Liver (tissue), 9 donors: Measurements from ENCODE around the gene SLC44A2. TPM values are rescaled to one million over a fixed set of nuclear protein-coding genes. Genes with fewer than 3 reads are reported as not detected.

ENCODE experiments used
- DNase-seq: peaks from one replicate; pipeline ENCODE4 v3.0.0-alpha.2; 2017; ENCODE audit warnings: low spot score
- H3K27ac ChIP-seq, 2 donors: one replicate each; pipeline ENCODE4 v1.7.0; 2013; ENCODE audit warnings: inconsistent platforms in 2 of 2, low read length in 2 of 2, control low read depth in 1 of 2, low read depth in 1 of 2, mild to moderate bottlenecking in 1 of 2
- H3K27me3 ChIP-seq, 4 donors: one replicate each; pipeline versions ENCODE4 v1.6.1 to v1.7.0; 2013; ENCODE audit warnings: low read length in 3 of 4, inconsistent platforms in 1 of 4, mild to moderate bottlenecking in 1 of 4, moderate library complexity in 1 of 4; ENCODE audit not compliant: control insufficient read depth in 4 of 4, insufficient read depth in 4 of 4
- H3K36me3 ChIP-seq, 4 donors: one replicate each; pipeline versions ENCODE4 v1.6.1 to v1.7.0; 2013; ENCODE audit warnings: low read length in 3 of 4, mild to moderate bottlenecking in 3 of 4, low read depth in 1 of 4, moderate library complexity in 1 of 4; ENCODE audit not compliant: control insufficient read depth in 4 of 4, insufficient read depth in 3 of 4
- H3K4me1 ChIP-seq, 4 donors: one replicate each; pipeline versions ENCODE4 v1.6.1 to v1.7.0; 2013; ENCODE audit warnings: low read length in 3 of 4, mild to moderate bottlenecking in 3 of 4, moderate library complexity in 1 of 4; ENCODE audit not compliant: control insufficient read depth in 4 of 4, insufficient read depth in 4 of 4
- H3K4me3 ChIP-seq, 3 donors: one replicate each; pipeline versions ENCODE4 v1.6.1 to v1.7.0; 2013; ENCODE audit warnings: low read length in 3 of 3, control low read depth in 1 of 3, low read depth in 1 of 3, mild to moderate bottlenecking in 1 of 3
- H3K9ac ChIP-seq, 2 donors: one replicate each; pipeline ENCODE4 v1.7.0; 2013; ENCODE audit warnings: low read length in 2 of 2, mild to moderate bottlenecking in 2 of 2, moderate library complexity in 2 of 2, control low read depth in 1 of 2, low read depth in 1 of 2
- H3K9me3 ChIP-seq, 4 donors: one replicate each; pipeline versions ENCODE4 v1.6.1 to v1.7.0; 2013; ENCODE audit warnings: low read length in 3 of 4; ENCODE audit not compliant: control insufficient read depth in 4 of 4
- EGR1 ChIP-seq, 2 donors: IDR thresholded peaks; 2 replicates each; pipeline ENCODE4 v1.6.1; 2016 to 2018; ENCODE audit warnings: antibody characterized with exemption in 2 of 2, low read depth in 2 of 2
- FOXA1 ChIP-seq: IDR thresholded peaks from 2 replicates; pipeline ENCODE4 v1.6.1; 2016; ENCODE audit warnings: antibody characterized with exemption
- FOXA2 ChIP-seq: IDR thresholded peaks from 2 replicates; pipeline ENCODE4 v1.6.1; 2016; ENCODE audit warnings: antibody characterized with exemption
- GABPA ChIP-seq, 2 donors: IDR thresholded peaks in 1 of 2; conservative IDR thresholded peaks in 1 of 2; 2 replicates each; pipeline ENCODE4 v1.6.1; 2016; ENCODE audit warnings: antibody characterized with exemption in 2 of 2, mild to moderate bottlenecking in 1 of 2, moderate library complexity in 1 of 2
- HNF4A ChIP-seq, 2 donors: conservative IDR thresholded peaks; 2 replicates each; pipeline ENCODE4 v1.6.1; 2016; ENCODE audit warnings: antibody characterized with exemption in 2 of 2, mild to moderate bottlenecking in 2 of 2
- HNF4G ChIP-seq: IDR thresholded peaks from 2 replicates; pipeline ENCODE4 v1.6.1; 2016; ENCODE audit warnings: antibody characterized with exemption
- JUND ChIP-seq, 2 donors: IDR thresholded peaks; 2 replicates each; pipeline ENCODE4 v1.6.1; 2016; ENCODE audit warnings: antibody characterized with exemption in 2 of 2
- NR2F2 ChIP-seq: IDR thresholded peaks from 2 replicates; pipeline ENCODE4 v1.6.1; 2016; ENCODE audit warnings: antibody characterized with exemption
- RAD21 ChIP-seq, 2 donors: IDR thresholded peaks; 2 replicates each; pipeline ENCODE4 v1.6.1; 2016; ENCODE audit warnings: antibody characterized with exemption in 2 of 2, mild to moderate bottlenecking in 2 of 2
- RXRA ChIP-seq, 2 donors: IDR thresholded peaks; 2 replicates each; pipeline ENCODE4 v1.6.1; 2017 to 2018; ENCODE audit warnings: antibody characterized with exemption in 2 of 2, mild to moderate bottlenecking in 1 of 2
- SP1 ChIP-seq: IDR thresholded peaks from 2 replicates; pipeline ENCODE4 v1.6.1; 2018; ENCODE audit warnings: antibody characterized with exemption, mild to moderate bottlenecking
- TAF1 ChIP-seq: conservative IDR thresholded peaks from 2 replicates; pipeline ENCODE4 v1.6.1; 2016; ENCODE audit warnings: antibody characterized with exemption, mild to moderate bottlenecking
- YY1 ChIP-seq: IDR thresholded peaks from 2 replicates; pipeline ENCODE4 v1.6.1; 2016; ENCODE audit warnings: antibody characterized with exemption, mild to moderate bottlenecking
- WGBS: extraction: QIAGEN DNeasy Blood & Tissue Kit; methylation state at CpG from one replicate; pipeline ENCODE4 v1.1.7; 2013; 5-methylcytosine and 5-hydroxymethylcytosine counted together
- polyA plus RNA-seq, 2 donors: library from polyadenylated mRNA; stranded (reverse) in 1 of 2; unstranded in 1 of 2; fragments of 200-250 nt in 1 of 2; fragments of >200 nt in 1 of 2; fragmentation: Nextera tagmentation in 1 of 2; extraction: Ambion mirVana in 1 of 2; gene quantifications; one replicate each; pipeline versions ENCODE4 v1.2.1 to v1.2.3, GENCODE V29; 2013 to 2015
- total RNA-seq, 2 donors: library from RNA; depleted of rRNA; stranded (reverse); fragments of >200 nt; gene quantifications; one replicate each; pipeline ENCODE4 v1.2.3, GENCODE V29; 2014
- TF ChIP-seq, protein P1 (sequence below): IDR thresholded peaks from 2 replicates; pipeline ENCODE4 v1.6.1; 2016; ENCODE audit warnings: antibody characterized with exemption, mild to moderate bottlenecking
- TF ChIP-seq, protein P2 (sequence below): fragments of 150-350 bp; IDR thresholded peaks from 2 replicates; pipeline ENCODE4 v1.5.1; 2017; ENCODE audit warnings: improper control_type of control experiment, low read depth, low read length; ENCODE audit not compliant: missing input control
- TF ChIP-seq, protein P3 (sequence below): IDR thresholded peaks from 2 replicates; pipeline ENCODE4 v1.6.1; 2016; ENCODE audit warnings: antibody characterized with exemption
- TF ChIP-seq, protein P4 (sequence below): IDR thresholded peaks from 2 replicates; pipeline ENCODE4 v1.6.1; 2016; ENCODE audit warnings: antibody characterized with exemption
- TF ChIP-seq, protein P5 (sequence below): IDR thresholded peaks from 2 replicates; pipeline ENCODE4 v1.6.1; 2016; ENCODE audit warnings: antibody characterized with exemption
- donor health status: healthy.
- donor health status: healthy.
- donor health status: healthy.
- donor health status: healthy.
- donor health status: healthy.

Gene SLC44A2
- total and polyA plus RNA-seq, 4 donors = 12.0 to 21.6 (median 13.4) TPM

DNA sequence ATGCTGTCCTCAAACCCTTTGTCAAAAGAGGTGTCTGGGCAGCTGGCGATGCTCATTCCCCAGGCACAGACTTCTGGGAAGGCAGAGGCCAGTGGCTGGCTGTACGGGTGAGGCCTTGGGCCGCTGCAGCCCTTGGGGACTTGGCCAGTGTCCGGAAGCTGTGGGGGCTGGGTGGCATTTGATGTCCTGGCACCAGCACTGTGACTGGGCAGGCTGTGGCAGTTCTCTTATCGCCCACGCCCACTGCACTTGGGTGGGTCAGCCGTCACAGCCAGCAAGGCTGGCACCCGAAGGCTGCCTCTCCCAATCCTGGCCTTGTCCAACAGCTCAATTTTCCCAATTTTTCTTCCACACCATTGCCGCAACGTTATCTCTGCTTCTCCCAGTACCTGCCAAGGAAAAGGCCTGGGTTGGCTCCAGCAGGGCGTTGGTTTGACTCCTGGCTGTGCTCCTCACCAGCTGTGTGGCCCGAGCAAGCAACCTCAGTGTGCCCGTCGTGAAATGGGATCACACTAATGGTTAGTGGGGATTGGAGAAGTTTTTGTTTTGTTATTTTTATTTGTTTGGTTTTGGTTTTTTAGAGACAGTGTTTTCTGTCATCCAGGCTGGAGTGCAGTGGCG is 12.7 kb upstream of the SLC44A2 start:
- Histone ChIP-seq H3K4me1 (peaks cover 0 to 2% (median under 1%) of the 10 kb centered on the region in 4 donors), H3K27ac (no peak overlapping the region), H3K9ac (no peak overlapping the region), H3K9me3 (no peaks in the 10 kb centered on the region), H3K4me3 (no peak overlapping the region), H3K27me3 (no peaks in the 10 kb centered on the region), H3K36me3 (no peaks in the 10 kb centered on the region)
- TF ChIP-seq JUND (IDR thresholded peaks at IDR 0.05) (no peak), GABPA (IDR thresholded peaks at IDR 0.05 in 1 of 2, conservative IDR thresholded peaks at IDR 0.05 in 1 of 2) (no peak), FOXA1 (no peak), HNF4G (no peak), SP1 (no peak), RAD21 (IDR thresholded peaks at IDR 0.05) (no peak), TAF1 (no peak), HNF4A (conservative IDR thresholded peaks at IDR 0.05) (no peak), EGR1 (IDR thresholded peaks at IDR 0.05; ENCODE audit: low read depth in 2 of 2) (no peak), NR2F2 (no peak), FOXA2 (no peak), RXRA (IDR thresholded peaks at IDR 0.05) (no peak), YY1 (no peak)
- TF ChIP-seq, protein P1, sequence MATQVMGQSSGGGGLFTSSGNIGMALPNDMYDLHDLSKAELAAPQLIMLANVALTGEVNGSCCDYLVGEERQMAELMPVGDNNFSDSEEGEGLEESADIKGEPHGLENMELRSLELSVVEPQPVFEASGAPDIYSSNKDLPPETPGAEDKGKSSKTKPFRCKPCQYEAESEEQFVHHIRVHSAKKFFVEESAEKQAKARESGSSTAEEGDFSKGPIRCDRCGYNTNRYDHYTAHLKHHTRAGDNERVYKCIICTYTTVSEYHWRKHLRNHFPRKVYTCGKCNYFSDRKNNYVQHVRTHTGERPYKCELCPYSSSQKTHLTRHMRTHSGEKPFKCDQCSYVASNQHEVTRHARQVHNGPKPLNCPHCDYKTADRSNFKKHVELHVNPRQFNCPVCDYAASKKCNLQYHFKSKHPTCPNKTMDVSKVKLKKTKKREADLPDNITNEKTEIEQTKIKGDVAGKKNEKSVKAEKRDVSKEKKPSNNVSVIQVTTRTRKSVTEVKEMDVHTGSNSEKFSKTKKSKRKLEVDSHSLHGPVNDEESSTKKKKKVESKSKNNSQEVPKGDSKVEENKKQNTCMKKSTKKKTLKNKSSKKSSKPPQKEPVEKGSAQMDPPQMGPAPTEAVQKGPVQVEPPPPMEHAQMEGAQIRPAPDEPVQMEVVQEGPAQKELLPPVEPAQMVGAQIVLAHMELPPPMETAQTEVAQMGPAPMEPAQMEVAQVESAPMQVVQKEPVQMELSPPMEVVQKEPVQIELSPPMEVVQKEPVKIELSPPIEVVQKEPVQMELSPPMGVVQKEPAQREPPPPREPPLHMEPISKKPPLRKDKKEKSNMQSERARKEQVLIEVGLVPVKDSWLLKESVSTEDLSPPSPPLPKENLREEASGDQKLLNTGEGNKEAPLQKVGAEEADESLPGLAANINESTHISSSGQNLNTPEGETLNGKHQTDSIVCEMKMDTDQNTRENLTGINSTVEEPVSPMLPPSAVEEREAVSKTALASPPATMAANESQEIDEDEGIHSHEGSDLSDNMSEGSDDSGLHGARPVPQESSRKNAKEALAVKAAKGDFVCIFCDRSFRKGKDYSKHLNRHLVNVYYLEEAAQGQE = no peak
- TF ChIP-seq, protein P2, sequence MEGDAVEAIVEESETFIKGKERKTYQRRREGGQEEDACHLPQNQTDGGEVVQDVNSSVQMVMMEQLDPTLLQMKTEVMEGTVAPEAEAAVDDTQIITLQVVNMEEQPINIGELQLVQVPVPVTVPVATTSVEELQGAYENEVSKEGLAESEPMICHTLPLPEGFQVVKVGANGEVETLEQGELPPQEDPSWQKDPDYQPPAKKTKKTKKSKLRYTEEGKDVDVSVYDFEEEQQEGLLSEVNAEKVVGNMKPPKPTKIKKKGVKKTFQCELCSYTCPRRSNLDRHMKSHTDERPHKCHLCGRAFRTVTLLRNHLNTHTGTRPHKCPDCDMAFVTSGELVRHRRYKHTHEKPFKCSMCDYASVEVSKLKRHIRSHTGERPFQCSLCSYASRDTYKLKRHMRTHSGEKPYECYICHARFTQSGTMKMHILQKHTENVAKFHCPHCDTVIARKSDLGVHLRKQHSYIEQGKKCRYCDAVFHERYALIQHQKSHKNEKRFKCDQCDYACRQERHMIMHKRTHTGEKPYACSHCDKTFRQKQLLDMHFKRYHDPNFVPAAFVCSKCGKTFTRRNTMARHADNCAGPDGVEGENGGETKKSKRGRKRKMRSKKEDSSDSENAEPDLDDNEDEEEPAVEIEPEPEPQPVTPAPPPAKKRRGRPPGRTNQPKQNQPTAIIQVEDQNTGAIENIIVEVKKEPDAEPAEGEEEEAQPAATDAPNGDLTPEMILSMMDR = no peak
- TF ChIP-seq, protein P3, sequence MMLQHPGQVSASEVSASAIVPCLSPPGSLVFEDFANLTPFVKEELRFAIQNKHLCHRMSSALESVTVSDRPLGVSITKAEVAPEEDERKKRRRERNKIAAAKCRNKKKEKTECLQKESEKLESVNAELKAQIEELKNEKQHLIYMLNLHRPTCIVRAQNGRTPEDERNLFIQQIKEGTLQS = no peak
- TF ChIP-seq, protein P4, sequence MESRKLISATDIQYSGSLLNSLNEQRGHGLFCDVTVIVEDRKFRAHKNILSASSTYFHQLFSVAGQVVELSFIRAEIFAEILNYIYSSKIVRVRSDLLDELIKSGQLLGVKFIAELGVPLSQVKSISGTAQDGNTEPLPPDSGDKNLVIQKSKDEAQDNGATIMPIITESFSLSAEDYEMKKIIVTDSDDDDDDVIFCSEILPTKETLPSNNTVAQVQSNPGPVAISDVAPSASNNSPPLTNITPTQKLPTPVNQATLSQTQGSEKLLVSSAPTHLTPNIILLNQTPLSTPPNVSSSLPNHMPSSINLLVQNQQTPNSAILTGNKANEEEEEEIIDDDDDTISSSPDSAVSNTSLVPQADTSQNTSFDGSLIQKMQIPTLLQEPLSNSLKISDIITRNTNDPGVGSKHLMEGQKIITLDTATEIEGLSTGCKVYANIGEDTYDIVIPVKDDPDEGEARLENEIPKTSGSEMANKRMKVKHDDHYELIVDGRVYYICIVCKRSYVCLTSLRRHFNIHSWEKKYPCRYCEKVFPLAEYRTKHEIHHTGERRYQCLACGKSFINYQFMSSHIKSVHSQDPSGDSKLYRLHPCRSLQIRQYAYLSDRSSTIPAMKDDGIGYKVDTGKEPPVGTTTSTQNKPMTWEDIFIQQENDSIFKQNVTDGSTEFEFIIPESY = no peak
- TF ChIP-seq, protein P5, sequence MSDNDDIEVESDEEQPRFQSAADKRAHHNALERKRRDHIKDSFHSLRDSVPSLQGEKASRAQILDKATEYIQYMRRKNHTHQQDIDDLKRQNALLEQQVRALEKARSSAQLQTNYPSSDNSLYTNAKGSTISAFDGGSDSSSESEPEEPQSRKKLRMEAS = no peak
- no peak for DNase-seq
- WGBS = 81% methylated on average over 15 of the region's 15 CpGs
